K562 (cell line): ENCODE data around the gene RC3H2. TPM values are rescaled to one million over a fixed set of nuclear protein-coding genes. Genes with fewer than 3 reads are reported as not detected.
"Not testable (repeated sequence)": the region's sequence is repeated elsewhere in the genome, so short reads cannot be mapped to it uniquely, and the experiment has no call there.

Experiments
- ATAC-seq: fragments of 200-7000 bp; cut with Tn5 transposase; 3 replicates; pipeline ENCODE4 v1.9.1; 2020; ENCODE audit warnings: moderate library complexity
- BruUV-seq: library from RNA; stranded (reverse); fragments of 400-500 nt; replicated peaks from 2 replicates; lab custom pipeline; 2021; lab: Mats Ljungman, UMichigan
- CTCF ChIA-PET: fragments of 300-600 bp; formaldehyde crosslinking; extraction: SDS; loops from one replicate; lab custom pipeline; 2021; ENCODE audit warnings: low intra/inter-chr PET ratio; lab: Yijun Ruan, JAX
- POLR2A ChIA-PET: fragments of 300-600, 350-650 bp; sonication (Branson Sonifier 250); formaldehyde crosslinking; extraction: SDS; loops from one replicate; lab custom pipeline; 2021; ENCODE audit warnings: antibody characterized with exemption, inconsistent platforms; lab: Yijun Ruan, JAX
- DNase-seq, 4 experiments: peaks; one replicate each; pipeline versions ENCODE4 v3.0.0 to v3.0.0-alpha.2; 2011 to 2018; ENCODE audit warnings: low spot score in 3 of 4, mixed read lengths in 3 of 4; ENCODE audit errors: extremely low read depth in 1 of 4
- FAIRE-seq: peaks from 2 replicates; lab custom pipeline; 2011; peaks lifted over from hg19 to GRCh38; lab: Jason Lieb, UNC
- H2AFZ ChIP-seq: 2 replicates; pipeline ENCODE4 v1.6.0; 2011; ENCODE audit warnings: low read depth, low read length, control low read depth, inconsistent platforms
- H3K27ac ChIP-seq: fragments of 200-600 bp; 3 replicates; pipeline ENCODE4 v1.8.0; 2011; ENCODE audit warnings: low read depth, mild to moderate bottlenecking, control low read depth, inconsistent platforms, low read length, moderate library complexity, mixed read lengths; ENCODE audit errors: extremely low read depth
- H3K27me3 ChIP-seq, 2 experiments: fragments of 300-600 bp in 1 of 2; 2 replicates in 1 of 2; 3 replicates in 1 of 2; pipeline versions ENCODE4 v1.6.0 to v1.8.0; 2011; ENCODE audit warnings: inconsistent platforms in 2 of 2, low read length in 2 of 2, mild to moderate bottlenecking in 1 of 2, mixed read lengths in 1 of 2, moderate library complexity in 1 of 2; ENCODE audit not compliant: control insufficient read depth in 2 of 2, insufficient read depth in 2 of 2
- H3K36me3 ChIP-seq: fragments of 300-600 bp; 3 replicates; pipeline ENCODE4 v1.8.0; 2011; ENCODE audit warnings: mild to moderate bottlenecking, low read length, inconsistent platforms; ENCODE audit not compliant: control insufficient read depth, insufficient read depth
- H3K4me1 ChIP-seq, 2 experiments: fragments of 200-600 bp in 1 of 2; replicated peaks in 1 of 2; 2 replicates in 1 of 2; 3 replicates in 1 of 2; pipeline versions ENCODE4 v1.5.1 to v1.8.0; 2011; ENCODE audit warnings: inconsistent platforms in 2 of 2, low read length in 2 of 2, mild to moderate bottlenecking in 1 of 2, mixed read lengths in 1 of 2, moderate library complexity in 1 of 2; ENCODE audit not compliant: control insufficient read depth in 2 of 2, insufficient read depth in 2 of 2
- H3K4me2 ChIP-seq: 2 replicates; pipeline ENCODE4 v1.6.1; 2011; ENCODE audit warnings: low read length, control low read depth, inconsistent platforms, mixed read lengths; ENCODE audit not compliant: insufficient read depth
- H3K4me3 ChIP-seq: fragments of 200-600 bp; sonication (generic), shearing (Covaris generic); 2 replicates; pipeline ENCODE4 v1.5.1; 2016; ENCODE audit warnings: control low read depth, inconsistent platforms
- H3K79me2 ChIP-seq: fragments of 200-600 bp; 3 replicates; pipeline ENCODE4 v1.8.0; 2011; ENCODE audit warnings: low read length, inconsistent platforms; ENCODE audit not compliant: control insufficient read depth, insufficient read depth
- H3K9ac ChIP-seq, 2 experiments: 2 replicates each; pipeline versions ENCODE4 v1.6.0 to v1.6.1; 2011; ENCODE audit warnings: low read depth in 2 of 2, low read length in 2 of 2, control low read depth in 1 of 2, inconsistent platforms in 1 of 2, mild to moderate bottlenecking in 1 of 2, mixed read lengths in 1 of 2; ENCODE audit not compliant: insufficient read depth in 1 of 2
- H3K9me1 ChIP-seq: one replicate; pipeline ENCODE4 v1.6.0; 2011; ENCODE audit warnings: inconsistent platforms, mild to moderate bottlenecking, low read length, moderate library complexity; ENCODE audit not compliant: control insufficient read depth, insufficient read depth
- H3K9me3 ChIP-seq: replicated peaks from 2 replicates; pipeline ENCODE4 v1.5.1; 2011; ENCODE audit warnings: low read depth, low read length, inconsistent platforms; ENCODE audit not compliant: control insufficient read depth, insufficient read depth
- H4K20me1 ChIP-seq: replicated peaks from 2 replicates; pipeline ENCODE4 v1.6.1; 2011; ENCODE audit warnings: low read length, inconsistent platforms, mixed read lengths; ENCODE audit not compliant: control insufficient read depth, insufficient read depth
- CTCF ChIP-seq, 3 experiments: IDR thresholded peaks in 2 of 3; conservative IDR thresholded peaks in 1 of 3; 2 replicates each; pipeline ENCODE4 v1.5.1; 2011 to 2012; ENCODE audit warnings: low read length in 3 of 3, mild to moderate bottlenecking in 3 of 3, control low read depth in 2 of 3, improper control_type of control experiment in 1 of 3, inconsistent platforms in 1 of 3, low read depth in 1 of 3, mixed read lengths in 1 of 3, moderate library complexity in 1 of 3; ENCODE audit not compliant: insufficient read depth in 2 of 3
- ESRRA ChIP-seq: fragments of 450-650 bp; IDR thresholded peaks from 2 replicates; pipeline ENCODE4 v1.6.1; 2014; ENCODE audit warnings: low read depth, mild to moderate bottlenecking, moderate library complexity, borderline replicate concordance
- WGBS: fragments of 100-300 bp; shearing (Covaris generic); methylation state at CpG from one replicate; pipeline ENCODE4 v1.1.6; 2016; ENCODE audit warnings: low coverage, mixed read lengths; ENCODE audit not compliant: insufficient coverage; ENCODE audit errors: missing lambda C conversion rate; 5-methylcytosine and 5-hydroxymethylcytosine counted together
- in situ Hi-C: fragments of 300-500 bp; cut with MboI; formaldehyde crosslinking; loops from 4 replicates; pipeline ENCODE4 v1.15.0; 2018; ENCODE audit warnings: inconsistent platforms, mixed read lengths
- intact Hi-C: fragments of 100-400 bp; cut with micrococcal nuclease; formaldehyde crosslinking; loops from 2 replicates; pipeline ENCODE4 v1.14.2; 2022
- polyA plus RNA-seq, 8 experiments: library from polyadenylated mRNA; depleted of rRNA in 4 of 8; stranded (reverse) in 5 of 8; unstranded in 3 of 8; fragments of >200 nt; fragmentation: Nextera tagmentation in 2 of 8; fragmentation: Illumina TruSeq in 1 of 8; extraction: Ambion mirVana in 2 of 8; extraction: Trizol in 1 of 8; gene quantifications; 2 replicates each; pipeline versions ENCODE4 v1.2.1 to v1.2.3, GENCODE V29; 2011 to 2014; ENCODE audit warnings: inconsistent platforms in 1 of 8, missing spikeins in 1 of 8
- total RNA-seq, 7 experiments: library from RNA; depleted of rRNA in 6 of 7; stranded (reverse); fragments of >200 nt in 6 of 7; fragmentation: Illumina TruSeq in 2 of 7; extraction: Trizol in 2 of 7; gene quantifications; 2 replicates each; pipeline versions ENCODE4 v1.2.1 to v1.2.3, GENCODE V29; 2011 to 2021; ENCODE audit warnings: low replicate concordance in 1 of 7

Gene RC3H2
- total and polyA plus RNA-seq, 9 of the 15 experiments (the other 6 are each of a cell fraction or from before 2014, with no cell fraction given) = 5.6 to 35.4 (median 18.6) TPM

GRCh38 chr9:122838441-122838840, 66.7 kb downstream of the RC3H2 start:
- H3K27ac ChIP-seq, H3K36me3 ChIP-seq, DNase-seq, H3K4me3 ChIP-seq, H3K9me3 ChIP-seq, BruUV-seq, ATAC-seq, H3K4me2 ChIP-seq, H2AFZ ChIP-seq, H3K9me1 ChIP-seq, H3K9ac ChIP-seq, CTCF ChIA-PET, H3K27me3 ChIP-seq, intact Hi-C loops, FAIRE-seq, H3K79me2 ChIP-seq, in situ Hi-C loops, H3K4me1 ChIP-seq, H4K20me1 ChIP-seq: not testable (repeated sequence)
- POLR2A ChIA-PET = interaction anchor here (0.6 to 1.6 kb wide), 4 partner anchors 10 to 1542 kb away, joined by 3 to 4 read pairs (median 3); partner anchors contain the start of genes PDCL and RABGAP1
- WGBS = 6% methylated on average over 2 of the region's 3 CpGs
- TF ChIP-seq ESRRA (peak; percentile 30; the same call in 1 of the 2 replicates), CTCF (IDR thresholded peaks at IDR 0.05 in 2 of 3, conservative IDR thresholded peaks at IDR 0.05 in 1 of 3; ENCODE audit: insufficient read depth in 2 of 3, low read depth in 1 of 3, low read length in 3 of 3) (peak; percentile 32 to 37 (median 32); a peak in 4 of 6 replicates)
